ENCODE results near the gene FITM1. TPM values are rescaled to one million over a fixed set of nuclear protein-coding genes. Genes with fewer than 3 reads are reported as not detected.

Gene FITM1
- total and polyA plus RNA-seq, 2 experiments from 2014 or later = 0.53 TPM; not detected in 1

GRCh38 chr14:24131549-24131966 is 1.1 kb downstream of the FITM1 start:
- no peak for TF ChIP-seq JUNB (IDR thresholded peaks at IDR 0.05; ENCODE audit: unreplicated experiment)
- TF ChIP-seq CTCF (conservative IDR thresholded peaks at IDR 0.05; ENCODE audit: low read depth in 2 of 2) = no peak
- no peak for TF ChIP-seq EZH2 (IDR thresholded peaks at IDR 0.05; ENCODE audit: low read depth, unreplicated experiment)
- TF ChIP-seq POLR2AphosphoS5 (IDR thresholded peaks at IDR 0.05; ENCODE audit: low read depth) = no peak
- no peak for TF ChIP-seq REST (IDR thresholded peaks at IDR 0.05; ENCODE audit: unreplicated experiment)
- no peak for TF ChIP-seq ZNF331 (CRISPR knock-in tag; IDR thresholded peaks at IDR 0.05; ENCODE audit: low read depth)
- TF ChIP-seq ETS1 (IDR thresholded peaks at IDR 0.05) = no peak
- TF ChIP-seq ZNF114 (CRISPR knock-in tag; IDR thresholded peaks at IDR 0.05) = no peak
- TF ChIP-seq NANOG (IDR thresholded peaks at IDR 0.05; ENCODE audit: borderline replicate concordance) = no peak
- no peak for TF ChIP-seq CREB1 (CRISPR knock-in tag; IDR thresholded peaks at IDR 0.05; ENCODE audit: low read depth)
- no peak for TF ChIP-seq STAT1 (IDR thresholded peaks at IDR 0.05; ENCODE audit: unreplicated experiment)
- TF ChIP-seq EZH2phosphoT487 (IDR thresholded peaks at IDR 0.05; ENCODE audit: unreplicated experiment) = no peak
- TF ChIP-seq, protein P1, sequence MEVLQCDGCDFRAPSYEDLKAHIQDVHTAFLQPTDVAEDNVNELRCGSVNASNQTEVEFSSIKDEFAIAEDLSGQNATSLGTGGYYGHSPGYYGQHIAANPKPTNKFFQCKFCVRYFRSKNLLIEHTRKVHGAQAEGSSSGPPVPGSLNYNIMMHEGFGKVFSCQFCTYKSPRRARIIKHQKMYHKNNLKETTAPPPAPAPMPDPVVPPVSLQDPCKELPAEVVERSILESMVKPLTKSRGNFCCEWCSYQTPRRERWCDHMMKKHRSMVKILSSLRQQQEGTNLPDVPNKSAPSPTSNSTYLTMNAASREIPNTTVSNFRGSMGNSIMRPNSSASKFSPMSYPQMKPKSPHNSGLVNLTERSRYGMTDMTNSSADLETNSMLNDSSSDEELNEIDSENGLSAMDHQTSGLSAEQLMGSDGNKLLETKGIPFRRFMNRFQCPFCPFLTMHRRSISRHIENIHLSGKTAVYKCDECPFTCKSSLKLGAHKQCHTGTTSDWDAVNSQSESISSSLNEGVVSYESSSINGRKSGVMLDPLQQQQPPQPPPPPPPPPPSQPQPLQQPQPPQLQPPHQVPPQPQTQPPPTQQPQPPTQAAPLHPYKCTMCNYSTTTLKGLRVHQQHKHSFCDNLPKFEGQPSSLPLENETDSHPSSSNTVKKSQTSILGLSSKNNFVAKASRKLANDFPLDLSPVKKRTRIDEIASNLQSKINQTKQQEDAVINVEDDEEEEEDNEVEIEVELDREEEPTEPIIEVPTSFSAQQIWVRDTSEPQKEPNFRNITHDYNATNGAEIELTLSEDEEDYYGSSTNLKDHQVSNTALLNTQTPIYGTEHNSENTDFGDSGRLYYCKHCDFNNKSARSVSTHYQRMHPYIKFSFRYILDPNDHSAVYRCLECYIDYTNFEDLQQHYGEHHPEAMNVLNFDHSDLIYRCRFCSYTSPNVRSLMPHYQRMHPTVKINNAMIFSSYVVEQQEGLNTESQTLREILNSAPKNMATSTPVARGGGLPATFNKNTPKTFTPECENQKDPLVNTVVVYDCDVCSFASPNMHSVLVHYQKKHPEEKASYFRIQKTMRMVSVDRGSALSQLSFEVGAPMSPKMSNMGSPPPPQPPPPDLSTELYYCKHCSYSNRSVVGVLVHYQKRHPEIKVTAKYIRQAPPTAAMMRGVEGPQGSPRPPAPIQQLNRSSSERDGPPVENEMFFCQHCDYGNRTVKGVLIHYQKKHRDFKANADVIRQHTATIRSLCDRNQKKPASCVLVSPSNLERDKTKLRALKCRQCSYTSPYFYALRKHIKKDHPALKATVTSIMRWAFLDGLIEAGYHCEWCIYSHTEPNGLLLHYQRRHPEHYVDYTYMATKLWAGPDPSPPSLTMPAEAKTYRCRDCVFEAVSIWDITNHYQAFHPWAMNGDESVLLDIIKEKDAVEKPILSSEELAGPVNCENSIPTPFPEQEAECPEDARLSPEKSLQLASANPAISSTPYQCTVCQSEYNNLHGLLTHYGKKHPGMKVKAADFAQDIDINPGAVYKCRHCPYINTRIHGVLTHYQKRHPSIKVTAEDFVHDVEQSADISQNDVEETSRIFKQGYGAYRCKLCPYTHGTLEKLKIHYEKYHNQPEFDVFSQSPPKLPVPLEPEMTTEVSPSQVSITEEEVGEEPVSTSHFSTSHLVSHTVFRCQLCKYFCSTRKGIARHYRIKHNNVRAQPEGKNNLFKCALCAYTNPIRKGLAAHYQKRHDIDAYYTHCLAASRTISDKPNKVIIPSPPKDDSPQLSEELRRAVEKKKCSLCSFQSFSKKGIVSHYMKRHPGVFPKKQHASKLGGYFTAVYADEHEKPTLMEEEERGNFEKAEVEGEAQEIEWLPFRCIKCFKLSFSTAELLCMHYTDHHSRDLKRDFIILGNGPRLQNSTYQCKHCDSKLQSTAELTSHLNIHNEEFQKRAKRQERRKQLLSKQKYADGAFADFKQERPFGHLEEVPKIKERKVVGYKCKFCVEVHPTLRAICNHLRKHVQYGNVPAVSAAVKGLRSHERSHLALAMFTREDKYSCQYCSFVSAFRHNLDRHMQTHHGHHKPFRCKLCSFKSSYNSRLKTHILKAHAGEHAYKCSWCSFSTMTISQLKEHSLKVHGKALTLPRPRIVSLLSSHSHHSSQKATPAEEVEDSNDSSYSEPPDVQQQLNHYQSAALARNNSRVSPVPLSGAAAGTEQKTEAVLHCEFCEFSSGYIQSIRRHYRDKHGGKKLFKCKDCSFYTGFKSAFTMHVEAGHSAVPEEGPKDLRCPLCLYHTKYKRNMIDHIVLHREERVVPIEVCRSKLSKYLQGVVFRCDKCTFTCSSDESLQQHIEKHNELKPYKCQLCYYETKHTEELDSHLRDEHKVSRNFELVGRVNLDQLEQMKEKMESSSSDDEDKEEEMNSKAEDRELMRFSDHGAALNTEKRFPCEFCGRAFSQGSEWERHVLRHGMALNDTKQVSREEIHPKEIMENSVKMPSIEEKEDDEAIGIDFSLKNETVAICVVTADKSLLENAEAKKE (CRISPR knock-in tag; IDR thresholded peaks at IDR 0.05) = no peak
- H3K4me3 ChIP-seq = no peak overlapping the region
- Mint-ChIP-seq H3K4me3 (no peak overlapping the region), H3K27ac (no peak overlapping the region), H3K9me3 (no peaks in the 10 kb centered on the region), H3K27me3 (ENCODE audit: insufficient read depth, low read depth, poor library complexity) (peaks cover 7% of the 10 kb centered on the region), H3K36me3 (ENCODE audit: low read depth) (no peaks in the 10 kb centered on the region; the same call in 2 of the 3 replicates), H3K4me1 (peaks cover 17% of the 10 kb centered on the region)
- no peak overlapping the region for H2AFZ ChIP-seq
- H3K4me1 ChIP-seq (ENCODE audit: insufficient read depth) = peaks cover 10% of the 10 kb centered on the region; the same call in 1 of the 2 replicates
- peaks cover 15% of the 10 kb centered on the region for H3F3A ChIP-seq (replicated peaks; ENCODE audit: low read depth)
- no peaks in the 10 kb centered on the region for H4K20me1 ChIP-seq (replicated peaks; ENCODE audit: insufficient read depth)
- H3K9me2 ChIP-seq (ENCODE audit: insufficient read depth) = no peaks in the 10 kb centered on the region
- H3K27me3 ChIP-seq (ENCODE audit: insufficient read depth) = no peaks in the 10 kb centered on the region
- no peak overlapping the region for H3K4me2 ChIP-seq
- ATAC-seq (no peak), DNase-seq (ENCODE audit: low spot score) (no peak)
- no peak overlapping the region for H3K27ac ChIP-seq (ENCODE audit: low read depth)
- H3K36me3 ChIP-seq (ENCODE audit: insufficient read depth) = no peaks in the 10 kb centered on the region
- no peaks in the 10 kb centered on the region for H3K79me2 ChIP-seq (replicated peaks; ENCODE audit: insufficient read depth)
